H1 (cell line): Measurements from ENCODE around the gene PPP3CB. TPM values are rescaled to one million over a fixed set of nuclear protein-coding genes. Genes with fewer than 3 reads are reported as not detected.

Source experiments
- HDAC2 ChIP-seq, 2 experiments: fragments of 300-600 bp in 1 of 2; sonication (generic) in 1 of 2; IDR thresholded peaks; 2 replicates each; pipeline ENCODE4 v1.6.1; 2011 to 2012; ENCODE audit warnings: low read depth in 2 of 2, low read length in 2 of 2, mild to moderate bottlenecking in 2 of 2, moderate library complexity in 2 of 2, borderline replicate concordance in 1 of 2, inconsistent platforms in 1 of 2
- SIN3A ChIP-seq, 2 experiments: IDR thresholded peaks in 1 of 2; conservative IDR thresholded peaks in 1 of 2; 2 replicates each; pipeline ENCODE4 v1.6.1; 2011 to 2012; ENCODE audit warnings: low read length in 2 of 2, improper control_type of control experiment in 1 of 2, low read depth in 1 of 2, mild to moderate bottlenecking in 1 of 2
- polyA plus RNA-seq, 7 experiments: library from polyadenylated mRNA; depleted of rRNA in 3 of 7; stranded (reverse) in 5 of 7; unstranded in 2 of 7; fragments of >200 nt in 5 of 7; fragments of 200-250 nt in 2 of 7; gene quantifications; 1 replicate in 5 of 7; 2 replicates in 1 of 7; 4 replicates in 1 of 7; pipeline versions ENCODE4 v1.2.1 to v1.2.3, GENCODE V29; 2011 to 2013; ENCODE audit warnings: missing spikeins in 2 of 7, mixed read lengths in 2 of 7
- total RNA-seq: library from RNA; stranded (reverse); fragmentation: NEBNext Ultra II Directional; extraction: Animal tissue kit (Norgen Biotek cat#: 25700); gene quantifications from 2 replicates; pipeline ENCODE4 v1.2.1, GENCODE V29; 2021
- TF ChIP-seq, protein P1 (sequence below): fragments of 300-600 bp; sonication (generic); IDR thresholded peaks from 2 replicates; pipeline ENCODE4 v1.7.1; 2012; ENCODE audit warnings: low read length, moderate library complexity, mild to moderate bottlenecking, inconsistent platforms; ENCODE audit not compliant: insufficient replicate concordance

PPP3CB gene
- total and polyA plus RNA-seq, 2 of the 8 experiments (the other 6 are each of a cell fraction or from before 2014, with no cell fraction given): 10.5 to 36.3 TPM

- TF ChIP-seq, protein P1, sequence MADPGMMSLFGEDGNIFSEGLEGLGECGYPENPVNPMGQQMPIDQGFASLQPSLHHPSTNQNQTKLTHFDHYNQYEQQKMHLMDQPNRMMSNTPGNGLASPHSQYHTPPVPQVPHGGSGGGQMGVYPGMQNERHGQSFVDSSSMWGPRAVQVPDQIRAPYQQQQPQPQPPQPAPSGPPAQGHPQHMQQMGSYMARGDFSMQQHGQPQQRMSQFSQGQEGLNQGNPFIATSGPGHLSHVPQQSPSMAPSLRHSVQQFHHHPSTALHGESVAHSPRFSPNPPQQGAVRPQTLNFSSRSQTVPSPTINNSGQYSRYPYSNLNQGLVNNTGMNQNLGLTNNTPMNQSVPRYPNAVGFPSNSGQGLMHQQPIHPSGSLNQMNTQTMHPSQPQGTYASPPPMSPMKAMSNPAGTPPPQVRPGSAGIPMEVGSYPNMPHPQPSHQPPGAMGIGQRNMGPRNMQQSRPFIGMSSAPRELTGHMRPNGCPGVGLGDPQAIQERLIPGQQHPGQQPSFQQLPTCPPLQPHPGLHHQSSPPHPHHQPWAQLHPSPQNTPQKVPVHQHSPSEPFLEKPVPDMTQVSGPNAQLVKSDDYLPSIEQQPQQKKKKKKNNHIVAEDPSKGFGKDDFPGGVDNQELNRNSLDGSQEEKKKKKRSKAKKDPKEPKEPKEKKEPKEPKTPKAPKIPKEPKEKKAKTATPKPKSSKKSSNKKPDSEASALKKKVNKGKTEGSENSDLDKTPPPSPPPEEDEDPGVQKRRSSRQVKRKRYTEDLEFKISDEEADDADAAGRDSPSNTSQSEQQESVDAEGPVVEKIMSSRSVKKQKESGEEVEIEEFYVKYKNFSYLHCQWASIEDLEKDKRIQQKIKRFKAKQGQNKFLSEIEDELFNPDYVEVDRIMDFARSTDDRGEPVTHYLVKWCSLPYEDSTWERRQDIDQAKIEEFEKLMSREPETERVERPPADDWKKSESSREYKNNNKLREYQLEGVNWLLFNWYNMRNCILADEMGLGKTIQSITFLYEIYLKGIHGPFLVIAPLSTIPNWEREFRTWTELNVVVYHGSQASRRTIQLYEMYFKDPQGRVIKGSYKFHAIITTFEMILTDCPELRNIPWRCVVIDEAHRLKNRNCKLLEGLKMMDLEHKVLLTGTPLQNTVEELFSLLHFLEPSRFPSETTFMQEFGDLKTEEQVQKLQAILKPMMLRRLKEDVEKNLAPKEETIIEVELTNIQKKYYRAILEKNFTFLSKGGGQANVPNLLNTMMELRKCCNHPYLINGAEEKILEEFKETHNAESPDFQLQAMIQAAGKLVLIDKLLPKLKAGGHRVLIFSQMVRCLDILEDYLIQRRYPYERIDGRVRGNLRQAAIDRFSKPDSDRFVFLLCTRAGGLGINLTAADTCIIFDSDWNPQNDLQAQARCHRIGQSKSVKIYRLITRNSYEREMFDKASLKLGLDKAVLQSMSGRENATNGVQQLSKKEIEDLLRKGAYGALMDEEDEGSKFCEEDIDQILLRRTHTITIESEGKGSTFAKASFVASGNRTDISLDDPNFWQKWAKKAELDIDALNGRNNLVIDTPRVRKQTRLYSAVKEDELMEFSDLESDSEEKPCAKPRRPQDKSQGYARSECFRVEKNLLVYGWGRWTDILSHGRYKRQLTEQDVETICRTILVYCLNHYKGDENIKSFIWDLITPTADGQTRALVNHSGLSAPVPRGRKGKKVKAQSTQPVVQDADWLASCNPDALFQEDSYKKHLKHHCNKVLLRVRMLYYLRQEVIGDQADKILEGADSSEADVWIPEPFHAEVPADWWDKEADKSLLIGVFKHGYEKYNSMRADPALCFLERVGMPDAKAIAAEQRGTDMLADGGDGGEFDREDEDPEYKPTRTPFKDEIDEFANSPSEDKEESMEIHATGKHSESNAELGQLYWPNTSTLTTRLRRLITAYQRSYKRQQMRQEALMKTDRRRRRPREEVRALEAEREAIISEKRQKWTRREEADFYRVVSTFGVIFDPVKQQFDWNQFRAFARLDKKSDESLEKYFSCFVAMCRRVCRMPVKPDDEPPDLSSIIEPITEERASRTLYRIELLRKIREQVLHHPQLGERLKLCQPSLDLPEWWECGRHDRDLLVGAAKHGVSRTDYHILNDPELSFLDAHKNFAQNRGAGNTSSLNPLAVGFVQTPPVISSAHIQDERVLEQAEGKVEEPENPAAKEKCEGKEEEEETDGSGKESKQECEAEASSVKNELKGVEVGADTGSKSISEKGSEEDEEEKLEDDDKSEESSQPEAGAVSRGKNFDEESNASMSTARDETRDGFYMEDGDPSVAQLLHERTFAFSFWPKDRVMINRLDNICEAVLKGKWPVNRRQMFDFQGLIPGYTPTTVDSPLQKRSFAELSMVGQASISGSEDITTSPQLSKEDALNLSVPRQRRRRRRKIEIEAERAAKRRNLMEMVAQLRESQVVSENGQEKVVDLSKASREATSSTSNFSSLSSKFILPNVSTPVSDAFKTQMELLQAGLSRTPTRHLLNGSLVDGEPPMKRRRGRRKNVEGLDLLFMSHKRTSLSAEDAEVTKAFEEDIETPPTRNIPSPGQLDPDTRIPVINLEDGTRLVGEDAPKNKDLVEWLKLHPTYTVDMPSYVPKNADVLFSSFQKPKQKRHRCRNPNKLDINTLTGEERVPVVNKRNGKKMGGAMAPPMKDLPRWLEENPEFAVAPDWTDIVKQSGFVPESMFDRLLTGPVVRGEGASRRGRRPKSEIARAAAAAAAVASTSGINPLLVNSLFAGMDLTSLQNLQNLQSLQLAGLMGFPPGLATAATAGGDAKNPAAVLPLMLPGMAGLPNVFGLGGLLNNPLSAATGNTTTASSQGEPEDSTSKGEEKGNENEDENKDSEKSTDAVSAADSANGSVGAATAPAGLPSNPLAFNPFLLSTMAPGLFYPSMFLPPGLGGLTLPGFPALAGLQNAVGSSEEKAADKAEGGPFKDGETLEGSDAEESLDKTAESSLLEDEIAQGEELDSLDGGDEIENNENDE: no peak
- TF ChIP-seq SIN3A (conservative IDR thresholded peaks at IDR 0.05 in 1 of 2, IDR thresholded peaks at IDR 0.05 in 1 of 2; ENCODE audit: low read depth in 1 of 2, low read length in 2 of 2) (peak in 1 of 2 experiments; percentile 74; a peak in 2 of 4 replicates), HDAC2 (IDR thresholded peaks at IDR 0.05; ENCODE audit: borderline replicate concordance in 1 of 2, low read depth in 2 of 2, low read length in 2 of 2) (no peak)
Measured at GRCh38 chr10:73413108-73413527, 82.7 kb downstream of the PPP3CB start (continued).
